ENCODE results near the gene CRELD2. TPM values are rescaled to one million over a fixed set of nuclear protein-coding genes. Genes with fewer than 3 reads are reported as not detected.
A peak's percentile ranks its signal among the peaks of the same experiment; 100 is the strongest.

CRELD2 gene
- total and polyA plus RNA-seq, 2 experiments from 2014 or later = 35.7 to 47.7 TPM

DNA sequence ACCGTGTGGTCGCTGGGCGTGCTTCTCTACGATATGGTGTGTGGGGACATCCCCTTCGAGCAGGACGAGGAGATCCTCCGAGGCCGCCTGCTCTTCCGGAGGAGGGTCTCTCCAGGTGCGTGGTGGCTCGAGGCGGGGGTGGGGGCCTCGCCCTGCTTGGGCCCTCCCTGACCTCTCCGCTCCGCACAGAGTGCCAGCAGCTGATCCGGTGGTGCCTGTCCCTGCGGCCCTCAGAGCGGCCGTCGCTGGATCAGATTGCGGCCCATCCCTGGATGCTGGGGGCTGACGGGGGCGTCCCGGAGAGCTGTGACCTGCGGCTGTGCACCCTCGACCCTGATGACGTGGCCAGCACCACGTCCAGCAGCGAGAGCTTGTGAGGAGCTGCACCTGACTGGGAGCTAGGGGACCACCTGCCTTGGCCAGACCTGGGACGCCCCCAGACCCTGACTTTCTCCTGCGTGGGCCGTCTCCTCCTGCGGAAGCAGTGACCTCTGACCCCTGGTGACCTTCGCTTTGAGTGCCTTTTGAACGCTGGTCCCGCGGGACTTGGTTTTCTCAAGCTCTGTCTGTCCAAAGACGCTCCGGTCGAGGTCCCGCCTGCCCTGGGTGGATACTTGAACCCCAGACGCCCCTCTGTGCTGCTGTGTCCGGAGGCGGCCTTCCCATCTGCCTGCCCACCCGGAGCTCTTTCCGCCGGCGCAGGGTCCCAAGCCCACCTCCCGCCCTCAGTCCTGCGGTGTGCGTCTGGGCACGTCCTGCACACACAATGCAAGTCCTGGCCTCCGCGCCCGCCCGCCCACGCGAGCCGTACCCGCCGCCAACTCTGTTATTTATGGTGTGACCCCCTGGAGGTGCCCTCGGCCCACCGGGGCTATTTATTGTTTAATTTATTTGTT is 44.6 kb downstream of the CRELD2 start:
- Mint-ChIP-seq H3K9me3 (no peaks in the 10 kb centered on the region; the same call in 2 of the 3 replicates), H3K36me3 (ENCODE audit: low read depth) (peaks cover 19% of the 10 kb centered on the region), H3K27me3 (ENCODE audit: insufficient read depth, low read depth, poor library complexity) (peaks cover 9% of the 10 kb centered on the region), H3K4me3 (peak overlapping the region; percentile 66), H3K4me1 (peaks cover 9% of the 10 kb centered on the region), H3K27ac (no peak overlapping the region)
- peaks cover 20% of the 10 kb centered on the region for H3K27me3 ChIP-seq (ENCODE audit: insufficient read depth)
- H4K20me1 ChIP-seq (replicated peaks; ENCODE audit: insufficient read depth) = 0 out of 2 replicates have a peak, but pooled peaks cover 5% of the 10 kb centered on the region
- no peaks in the 10 kb centered on the region for H3K4me1 ChIP-seq (ENCODE audit: insufficient read depth)
- no peaks in the 10 kb centered on the region for H3K36me3 ChIP-seq (ENCODE audit: insufficient read depth)
- DNase-seq (ENCODE audit: low spot score) (no peak), ATAC-seq (peak; percentile 1; the same call in 2 of the 3 replicates)
- no peaks in the 10 kb centered on the region for H3K9me2 ChIP-seq (ENCODE audit: insufficient read depth)
- H3F3A ChIP-seq (replicated peaks; ENCODE audit: low read depth) = no peaks in the 10 kb centered on the region
- H3K27ac ChIP-seq (ENCODE audit: low read depth) = peak overlapping the region; percentile 72; the same call in 1 of the 2 replicates
- peak overlapping the region; percentile 75 for H3K4me3 ChIP-seq
- H2AFZ ChIP-seq = no peak overlapping the region
- no peak for TF ChIP-seq POLR2AphosphoS5 (IDR thresholded peaks at IDR 0.05; ENCODE audit: low read depth)
- no peak for TF ChIP-seq EZH2 (IDR thresholded peaks at IDR 0.05; ENCODE audit: low read depth, unreplicated experiment)
- TF ChIP-seq REST (IDR thresholded peaks at IDR 0.05; ENCODE audit: unreplicated experiment) = no peak
- TF ChIP-seq CTCF (conservative IDR thresholded peaks at IDR 0.05; ENCODE audit: low read depth in 2 of 2) = no peak
- TF ChIP-seq, protein P1, sequence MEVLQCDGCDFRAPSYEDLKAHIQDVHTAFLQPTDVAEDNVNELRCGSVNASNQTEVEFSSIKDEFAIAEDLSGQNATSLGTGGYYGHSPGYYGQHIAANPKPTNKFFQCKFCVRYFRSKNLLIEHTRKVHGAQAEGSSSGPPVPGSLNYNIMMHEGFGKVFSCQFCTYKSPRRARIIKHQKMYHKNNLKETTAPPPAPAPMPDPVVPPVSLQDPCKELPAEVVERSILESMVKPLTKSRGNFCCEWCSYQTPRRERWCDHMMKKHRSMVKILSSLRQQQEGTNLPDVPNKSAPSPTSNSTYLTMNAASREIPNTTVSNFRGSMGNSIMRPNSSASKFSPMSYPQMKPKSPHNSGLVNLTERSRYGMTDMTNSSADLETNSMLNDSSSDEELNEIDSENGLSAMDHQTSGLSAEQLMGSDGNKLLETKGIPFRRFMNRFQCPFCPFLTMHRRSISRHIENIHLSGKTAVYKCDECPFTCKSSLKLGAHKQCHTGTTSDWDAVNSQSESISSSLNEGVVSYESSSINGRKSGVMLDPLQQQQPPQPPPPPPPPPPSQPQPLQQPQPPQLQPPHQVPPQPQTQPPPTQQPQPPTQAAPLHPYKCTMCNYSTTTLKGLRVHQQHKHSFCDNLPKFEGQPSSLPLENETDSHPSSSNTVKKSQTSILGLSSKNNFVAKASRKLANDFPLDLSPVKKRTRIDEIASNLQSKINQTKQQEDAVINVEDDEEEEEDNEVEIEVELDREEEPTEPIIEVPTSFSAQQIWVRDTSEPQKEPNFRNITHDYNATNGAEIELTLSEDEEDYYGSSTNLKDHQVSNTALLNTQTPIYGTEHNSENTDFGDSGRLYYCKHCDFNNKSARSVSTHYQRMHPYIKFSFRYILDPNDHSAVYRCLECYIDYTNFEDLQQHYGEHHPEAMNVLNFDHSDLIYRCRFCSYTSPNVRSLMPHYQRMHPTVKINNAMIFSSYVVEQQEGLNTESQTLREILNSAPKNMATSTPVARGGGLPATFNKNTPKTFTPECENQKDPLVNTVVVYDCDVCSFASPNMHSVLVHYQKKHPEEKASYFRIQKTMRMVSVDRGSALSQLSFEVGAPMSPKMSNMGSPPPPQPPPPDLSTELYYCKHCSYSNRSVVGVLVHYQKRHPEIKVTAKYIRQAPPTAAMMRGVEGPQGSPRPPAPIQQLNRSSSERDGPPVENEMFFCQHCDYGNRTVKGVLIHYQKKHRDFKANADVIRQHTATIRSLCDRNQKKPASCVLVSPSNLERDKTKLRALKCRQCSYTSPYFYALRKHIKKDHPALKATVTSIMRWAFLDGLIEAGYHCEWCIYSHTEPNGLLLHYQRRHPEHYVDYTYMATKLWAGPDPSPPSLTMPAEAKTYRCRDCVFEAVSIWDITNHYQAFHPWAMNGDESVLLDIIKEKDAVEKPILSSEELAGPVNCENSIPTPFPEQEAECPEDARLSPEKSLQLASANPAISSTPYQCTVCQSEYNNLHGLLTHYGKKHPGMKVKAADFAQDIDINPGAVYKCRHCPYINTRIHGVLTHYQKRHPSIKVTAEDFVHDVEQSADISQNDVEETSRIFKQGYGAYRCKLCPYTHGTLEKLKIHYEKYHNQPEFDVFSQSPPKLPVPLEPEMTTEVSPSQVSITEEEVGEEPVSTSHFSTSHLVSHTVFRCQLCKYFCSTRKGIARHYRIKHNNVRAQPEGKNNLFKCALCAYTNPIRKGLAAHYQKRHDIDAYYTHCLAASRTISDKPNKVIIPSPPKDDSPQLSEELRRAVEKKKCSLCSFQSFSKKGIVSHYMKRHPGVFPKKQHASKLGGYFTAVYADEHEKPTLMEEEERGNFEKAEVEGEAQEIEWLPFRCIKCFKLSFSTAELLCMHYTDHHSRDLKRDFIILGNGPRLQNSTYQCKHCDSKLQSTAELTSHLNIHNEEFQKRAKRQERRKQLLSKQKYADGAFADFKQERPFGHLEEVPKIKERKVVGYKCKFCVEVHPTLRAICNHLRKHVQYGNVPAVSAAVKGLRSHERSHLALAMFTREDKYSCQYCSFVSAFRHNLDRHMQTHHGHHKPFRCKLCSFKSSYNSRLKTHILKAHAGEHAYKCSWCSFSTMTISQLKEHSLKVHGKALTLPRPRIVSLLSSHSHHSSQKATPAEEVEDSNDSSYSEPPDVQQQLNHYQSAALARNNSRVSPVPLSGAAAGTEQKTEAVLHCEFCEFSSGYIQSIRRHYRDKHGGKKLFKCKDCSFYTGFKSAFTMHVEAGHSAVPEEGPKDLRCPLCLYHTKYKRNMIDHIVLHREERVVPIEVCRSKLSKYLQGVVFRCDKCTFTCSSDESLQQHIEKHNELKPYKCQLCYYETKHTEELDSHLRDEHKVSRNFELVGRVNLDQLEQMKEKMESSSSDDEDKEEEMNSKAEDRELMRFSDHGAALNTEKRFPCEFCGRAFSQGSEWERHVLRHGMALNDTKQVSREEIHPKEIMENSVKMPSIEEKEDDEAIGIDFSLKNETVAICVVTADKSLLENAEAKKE (CRISPR knock-in tag; IDR thresholded peaks at IDR 0.05) = no peak
- TF ChIP-seq STAT1 (IDR thresholded peaks at IDR 0.05; ENCODE audit: unreplicated experiment) = no peak
- no peak for TF ChIP-seq NANOG (IDR thresholded peaks at IDR 0.05; ENCODE audit: borderline replicate concordance)
- no peak for TF ChIP-seq JUNB (IDR thresholded peaks at IDR 0.05; ENCODE audit: unreplicated experiment)
- no peak for TF ChIP-seq ZNF114 (CRISPR knock-in tag; IDR thresholded peaks at IDR 0.05)
- no peak for TF ChIP-seq ZNF331 (CRISPR knock-in tag; IDR thresholded peaks at IDR 0.05; ENCODE audit: low read depth)
- no peak for TF ChIP-seq EZH2phosphoT487 (IDR thresholded peaks at IDR 0.05; ENCODE audit: unreplicated experiment)
- TF ChIP-seq, protein P2, sequence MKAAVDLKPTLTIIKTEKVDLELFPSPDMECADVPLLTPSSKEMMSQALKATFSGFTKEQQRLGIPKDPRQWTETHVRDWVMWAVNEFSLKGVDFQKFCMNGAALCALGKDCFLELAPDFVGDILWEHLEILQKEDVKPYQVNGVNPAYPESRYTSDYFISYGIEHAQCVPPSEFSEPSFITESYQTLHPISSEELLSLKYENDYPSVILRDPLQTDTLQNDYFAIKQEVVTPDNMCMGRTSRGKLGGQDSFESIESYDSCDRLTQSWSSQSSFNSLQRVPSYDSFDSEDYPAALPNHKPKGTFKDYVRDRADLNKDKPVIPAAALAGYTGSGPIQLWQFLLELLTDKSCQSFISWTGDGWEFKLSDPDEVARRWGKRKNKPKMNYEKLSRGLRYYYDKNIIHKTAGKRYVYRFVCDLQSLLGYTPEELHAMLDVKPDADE (IDR thresholded peaks at IDR 0.05) = no peak
- no peak for TF ChIP-seq CREB1 (CRISPR knock-in tag; IDR thresholded peaks at IDR 0.05; ENCODE audit: low read depth)
- H3K4me2 ChIP-seq = peak overlapping the region; percentile 82
- peaks cover 14% of the 10 kb centered on the region for H3K79me2 ChIP-seq (replicated peaks; ENCODE audit: insufficient read depth)

All from GM23338 (cell line).